ENCODE results near the gene DCXR.
A peak's percentile ranks its signal among the peaks of the same experiment; 100 is the strongest.

DCXR gene
- total RNA-seq, result 20.0 to 30.0 reads per million in 2 donors

GRCh38 chr17:82037092-82037888 lies at the start of gene DCXR:
Gene DCXR, minus strand, starts transcription at chr17:82037697. Its CDS starts 15 bp downstream, at chr17:82037682.
- peak; percentile 91 for DNase-seq

- DNase-seq, result no peak
Measured at GRCh38 chr17:82085931-82086764, 48.7 kb upstream of the DCXR start.

DNA sequence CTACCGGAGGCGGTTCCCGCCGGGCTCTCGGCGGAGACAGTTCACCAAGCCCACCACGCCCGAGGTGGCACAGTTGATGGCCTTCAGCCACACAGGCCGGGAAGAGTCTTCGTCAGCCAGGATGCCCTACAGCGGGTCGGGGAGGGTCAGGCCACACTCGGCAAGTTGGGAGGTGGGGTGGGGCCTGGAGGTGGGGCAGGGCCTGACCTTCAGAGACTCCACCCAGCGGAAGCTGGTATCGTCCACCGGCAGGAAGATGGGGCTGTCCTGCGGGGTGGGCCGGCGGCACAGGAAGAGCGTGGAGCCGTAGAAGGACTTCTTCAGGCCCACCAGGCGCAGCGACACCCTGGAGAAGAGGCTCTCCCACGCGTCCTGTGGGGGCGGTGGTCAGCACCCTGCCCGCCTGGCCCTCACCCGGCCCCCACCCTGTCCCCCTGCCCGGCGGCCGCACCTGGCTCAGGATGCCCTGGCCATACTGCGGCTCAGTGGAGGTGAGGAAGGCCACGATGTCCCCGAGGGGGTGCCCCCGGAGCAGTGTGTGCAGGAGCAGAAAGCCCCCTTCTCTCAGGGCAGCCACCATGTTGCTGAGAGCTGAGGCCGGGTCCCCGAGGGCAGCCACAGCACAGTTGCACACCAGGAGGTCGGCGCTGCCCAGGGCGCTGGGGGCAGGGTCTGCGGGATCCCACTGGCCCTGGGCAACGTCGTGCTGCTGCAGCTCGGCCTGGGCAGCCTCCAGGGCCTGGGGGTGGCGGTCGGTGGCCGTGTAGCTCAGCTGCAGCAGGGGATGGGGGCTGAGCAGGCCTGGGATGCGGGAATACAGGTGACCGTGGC lies 47.7 kb upstream of the DCXR start:
- no peak for DNase-seq

DNA sequence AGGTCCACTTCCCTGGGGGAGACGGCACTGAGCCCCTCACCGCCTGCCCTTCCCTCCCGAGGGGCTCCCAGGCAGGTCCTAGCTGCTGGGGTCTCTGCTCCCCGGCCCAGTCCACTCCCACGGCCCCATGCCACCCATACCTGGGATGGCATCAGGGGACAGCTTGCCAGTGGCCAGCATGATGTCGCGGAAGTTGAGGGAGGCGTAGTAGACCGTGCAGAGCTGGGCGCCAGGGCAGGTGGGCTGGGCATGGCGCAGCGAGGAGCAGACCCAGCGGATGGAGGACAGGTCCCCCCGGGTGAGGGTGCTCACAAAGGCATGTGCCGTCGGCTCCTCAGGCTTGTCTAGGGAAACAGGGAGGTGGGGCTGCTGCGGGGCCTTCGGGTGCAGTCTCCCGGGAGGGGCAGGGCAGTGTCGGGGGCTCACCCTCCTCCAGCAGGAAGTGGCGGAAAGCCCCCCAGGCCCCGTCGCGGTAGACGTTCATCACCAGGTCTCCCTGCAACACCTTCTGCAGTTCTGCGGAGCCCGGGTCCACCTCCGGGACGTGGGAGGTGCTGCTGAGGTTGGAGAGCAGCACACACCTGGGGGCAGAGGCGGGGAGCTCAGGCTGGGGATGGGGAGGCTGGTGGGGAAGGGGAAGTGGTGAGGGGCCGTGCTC lies 47.0 kb upstream of the DCXR start:
- DNase-seq, result no peak

DNA sequence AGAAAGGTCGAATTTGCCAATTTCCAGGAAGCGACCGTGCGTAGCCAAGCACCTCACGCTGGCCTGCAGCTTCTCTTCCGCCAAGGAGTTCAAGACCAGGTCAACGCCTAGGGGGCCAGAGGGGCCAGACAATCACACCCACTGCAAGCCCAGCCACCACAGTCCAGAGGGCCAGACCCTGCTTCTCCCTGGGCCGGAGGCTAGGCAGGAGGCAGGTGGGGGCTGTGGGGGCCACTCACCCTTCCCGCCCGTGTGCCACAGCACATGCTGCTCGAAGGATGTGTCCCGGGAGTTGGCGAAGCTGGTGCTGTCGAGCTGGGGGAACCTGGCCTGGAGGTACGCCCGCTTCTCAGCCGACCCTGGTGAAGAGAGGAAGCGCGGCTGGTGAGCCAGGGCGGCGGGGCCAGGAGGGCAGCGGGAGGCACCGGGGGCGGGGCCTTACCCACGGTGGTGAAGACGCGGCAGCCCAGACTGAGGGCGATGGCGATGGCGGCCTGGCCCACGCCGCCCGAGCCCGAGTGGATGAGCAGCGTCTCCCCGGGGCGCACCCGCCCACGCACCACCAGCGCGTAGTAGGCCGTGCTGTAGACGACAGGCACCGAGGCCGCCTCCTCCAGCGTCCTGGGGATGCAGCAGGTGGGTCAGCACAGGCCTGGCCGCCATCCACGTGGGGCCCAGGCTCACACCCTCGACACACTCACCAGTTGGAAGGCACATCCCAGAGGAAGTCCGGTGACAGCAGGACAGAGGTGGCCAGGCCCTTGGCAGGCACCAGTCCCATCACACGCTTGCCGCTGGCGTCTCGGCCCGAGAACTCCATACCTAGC lies 46.2 kb upstream of the DCXR start:
- no peak for DNase-seq

DNA sequence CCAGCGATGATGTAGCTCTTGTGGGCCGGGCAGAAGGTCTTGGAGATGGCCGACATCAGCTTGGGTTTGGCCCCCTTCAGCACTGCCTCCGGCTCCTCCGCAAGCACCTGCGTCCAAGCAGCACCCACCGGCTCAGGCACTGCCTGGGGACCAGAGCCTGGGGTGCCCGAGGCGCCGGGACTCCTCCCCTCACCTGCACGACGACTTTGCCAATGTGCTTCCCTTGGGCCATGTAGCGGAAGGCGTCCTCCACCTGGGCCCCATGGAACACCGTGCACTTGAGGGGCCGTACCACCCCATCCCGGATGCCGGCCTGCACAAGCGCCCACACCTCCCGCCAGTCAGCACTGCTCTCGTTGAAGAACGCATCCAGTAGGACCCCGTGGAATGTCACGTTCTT lies 45.5 kb upstream of the DCXR start:
- no peak for DNase-seq

GRCh38 chr17:82082456-82082855 lies 45.0 kb upstream of the DCXR start:
- no peak for DNase-seq

GRCh38 chr17:82081966-82082365 lies 44.5 kb upstream of the DCXR start:
- DNase-seq, result no peak

DNA sequence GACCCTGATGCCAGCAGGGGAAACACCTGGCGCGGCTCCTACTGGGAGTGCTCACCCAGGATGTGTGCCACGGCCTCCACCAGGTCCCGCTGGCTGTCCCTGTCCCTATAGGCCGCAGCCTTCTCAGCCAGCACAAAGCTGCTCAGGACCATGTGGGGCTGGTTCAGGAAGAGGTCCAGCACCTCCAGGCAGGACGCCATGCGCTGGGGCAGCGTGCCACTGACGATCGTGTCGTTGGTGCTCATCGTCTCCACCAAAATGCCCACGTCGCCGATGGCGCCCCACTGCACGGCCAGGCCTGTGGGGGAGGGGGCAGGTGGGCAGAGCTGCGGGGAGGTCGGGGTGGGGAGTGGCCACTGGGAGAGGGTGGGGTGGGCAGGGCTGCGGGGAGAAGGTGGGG lies 44.0 kb upstream of the DCXR start:
- no peak for DNase-seq

DNA sequence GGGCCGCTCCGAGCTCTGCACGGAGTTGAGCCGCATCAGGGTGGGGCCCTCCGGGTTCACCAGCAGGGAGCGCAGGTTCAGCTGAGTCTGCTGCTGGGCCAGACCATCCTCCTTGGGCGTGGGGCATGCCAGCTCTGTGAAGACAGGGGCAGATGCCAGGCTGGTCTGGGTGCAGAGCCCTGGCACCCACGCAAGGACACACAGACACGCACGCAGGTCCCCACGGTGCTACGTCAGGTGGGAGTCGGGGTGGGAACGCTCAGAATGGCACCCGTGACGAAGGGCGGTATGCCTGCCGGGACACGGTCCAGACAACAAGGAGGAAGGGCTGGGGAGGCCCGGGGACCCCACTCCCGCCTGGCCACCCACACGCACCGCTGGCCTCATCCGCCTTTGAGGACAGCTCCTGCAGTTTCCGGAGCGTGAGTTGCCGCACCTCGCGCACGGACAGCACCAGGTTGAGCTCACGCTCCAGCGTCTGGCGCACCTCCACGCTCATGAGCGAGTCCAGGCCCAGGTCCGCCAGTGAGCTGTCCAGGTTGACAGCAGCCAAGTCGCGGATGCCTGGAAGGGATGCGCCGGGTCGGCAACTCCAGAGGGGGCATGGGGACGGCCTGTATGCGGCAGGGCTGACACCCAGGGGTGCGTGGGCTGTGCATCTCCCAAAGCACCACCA lies 43.4 kb upstream of the DCXR start:
- DNase-seq, result no peak

- no peak for DNase-seq
Measured at GRCh38 chr17:82080048-82080788, 42.7 kb upstream of the DCXR start.

GRCh38 chr17:82079001-82079677 lies 41.6 kb upstream of the DCXR start:
- no peak for DNase-seq

- DNase-seq, result no peak
Measured at GRCh38 chr17:82078433-82078832, 40.9 kb upstream of the DCXR start.

DNA sequence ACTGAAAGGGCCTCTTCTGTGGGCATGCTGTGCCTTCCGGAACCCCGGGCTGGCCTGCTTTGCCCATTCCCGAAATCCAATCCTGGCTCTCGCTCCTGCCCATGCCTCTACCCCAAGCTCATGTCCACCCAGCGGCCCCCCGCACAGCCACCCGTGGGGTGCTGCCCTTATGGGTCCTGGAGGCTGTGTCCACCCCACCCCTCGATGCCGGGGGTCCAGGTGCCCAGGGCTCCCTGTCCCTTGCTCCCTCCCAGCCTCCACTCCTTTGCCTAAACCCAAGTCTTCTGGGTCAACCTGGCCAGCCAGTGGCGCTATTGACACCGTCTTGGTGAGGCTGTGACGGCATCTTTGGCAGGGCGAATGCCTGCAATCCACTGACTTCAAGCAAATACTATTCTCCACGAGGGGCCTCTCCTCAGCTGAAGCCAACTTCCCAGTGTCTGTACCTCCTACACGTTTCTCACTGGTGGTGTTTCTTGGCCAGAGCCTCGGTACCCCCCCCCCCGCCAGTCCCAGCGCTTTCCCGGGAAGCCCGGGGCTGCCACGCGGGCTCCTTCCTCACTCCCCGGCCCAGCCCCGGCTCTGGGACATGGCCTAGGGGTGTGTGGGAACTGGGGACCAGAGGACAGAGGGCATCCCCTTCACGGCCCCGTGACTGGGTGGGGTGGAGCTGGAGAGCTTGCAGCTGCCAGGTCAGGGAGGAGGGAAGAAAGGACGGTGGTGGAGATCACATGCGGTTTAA lies 40.3 kb upstream of the DCXR start:
- no peak for DNase-seq

- no peak for DNase-seq
Measured at GRCh38 chr17:82076785-82077591, 39.5 kb upstream of the DCXR start.

DNA sequence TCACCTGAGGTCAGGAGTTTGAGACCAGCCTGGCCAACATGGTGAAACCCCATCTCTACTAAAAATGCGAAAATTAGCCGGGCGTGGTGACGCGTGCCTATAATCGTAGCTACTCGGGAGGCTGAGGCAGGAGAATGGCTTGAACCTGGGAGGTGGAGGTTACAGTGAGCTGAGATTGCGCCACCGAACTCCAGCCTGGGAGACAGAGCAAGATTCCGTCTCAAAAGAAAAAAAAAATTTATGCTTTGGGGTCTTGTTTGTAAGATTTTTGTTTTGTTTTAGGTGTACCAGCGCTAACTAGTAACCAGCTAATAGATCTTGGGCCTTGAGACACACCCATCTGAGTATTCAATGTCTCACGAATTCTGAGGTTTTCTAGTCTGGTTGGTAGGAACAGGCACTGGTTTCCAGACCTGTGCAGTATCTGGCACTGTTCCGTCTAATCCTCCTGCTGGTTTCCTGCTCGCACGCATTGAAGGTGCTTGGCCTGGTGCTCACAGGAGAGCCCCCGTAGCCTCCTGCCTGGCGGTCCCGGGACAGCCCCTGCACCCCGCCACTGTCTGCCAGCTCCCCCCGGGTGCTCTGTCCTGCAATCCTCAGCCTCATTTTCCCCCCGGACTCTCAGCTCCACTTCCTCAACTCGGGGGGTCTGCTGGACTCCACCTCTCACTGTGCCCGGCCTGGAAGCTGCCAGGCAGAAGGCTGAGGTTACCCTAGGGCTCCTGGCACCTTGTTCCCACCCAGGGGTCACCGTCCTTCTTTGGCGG lies 38.7 kb upstream of the DCXR start:
- no peak for DNase-seq

DNA sequence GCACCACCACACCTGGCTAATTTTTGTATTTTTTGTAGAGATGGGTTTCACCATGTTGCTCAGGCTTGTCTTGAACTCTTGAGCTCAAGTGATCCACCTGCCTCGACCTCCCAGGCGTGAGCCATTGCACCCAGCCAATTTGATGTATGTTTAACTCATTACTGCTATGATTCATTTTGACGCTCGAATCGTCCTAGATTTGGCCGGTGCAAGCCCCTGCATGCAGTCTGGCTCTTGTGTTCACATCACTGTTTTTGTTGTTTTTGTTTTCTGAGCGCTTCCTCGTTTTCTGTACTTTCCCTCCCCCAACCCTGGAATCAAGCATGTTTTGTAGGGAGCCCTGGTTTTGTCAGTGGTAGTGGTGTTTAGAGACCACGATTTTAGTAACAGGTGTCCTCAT lies 35.9 kb upstream of the DCXR start:
- no peak for DNase-seq

Measured in T-helper 9 cell (primary cell).